Astrocyte of the spinal cord (primary cell): ENCODE measurements around the gene PIH1D1.

Experiments used
- DNase-seq: peaks from one replicate; pipeline ENCODE4 v3.0.0; 2011; ENCODE audit warnings: low read depth, low spot score
- H3K4me3 ChIP-seq: 2 replicates; pipeline ENCODE4 v1.5.1; 2011; ENCODE audit warnings: low read depth, mild to moderate bottlenecking, low read length, moderate library complexity
- in situ Hi-C: cut with HindIII; loops from 2 replicates; pipeline ENCODE4 v1.10.0; 2017; ENCODE audit warnings: low sequenced_read_pairs
- TF ChIP-seq, protein P1 (sequence below): IDR thresholded peaks from 2 replicates; pipeline ENCODE4 v1.5.1; 2012; ENCODE audit warnings: low read depth, mild to moderate bottlenecking, low read length, inconsistent platforms

The PIH1D1 gene

DNA sequence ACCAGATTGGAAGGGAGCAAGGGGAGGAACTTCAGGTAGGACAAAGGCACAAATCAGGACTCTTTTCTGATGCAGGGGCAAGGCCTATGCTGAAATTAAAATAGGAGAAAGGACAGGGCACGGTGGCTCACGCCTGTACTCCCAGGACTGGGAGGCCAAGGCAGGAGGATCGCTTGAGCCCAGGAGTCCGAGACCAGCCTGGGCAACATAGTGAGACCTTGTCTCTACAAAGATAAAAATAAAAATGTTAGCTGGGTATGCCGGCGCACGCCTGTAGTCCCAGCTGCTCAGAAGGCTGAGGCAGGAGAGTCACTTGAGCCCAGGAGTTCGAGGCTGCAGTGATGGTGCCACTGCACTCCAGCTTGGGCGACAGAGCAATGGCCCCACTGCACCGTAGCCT lies 15.9 kb downstream of the PIH1D1 start:
- TF ChIP-seq, protein P1, sequence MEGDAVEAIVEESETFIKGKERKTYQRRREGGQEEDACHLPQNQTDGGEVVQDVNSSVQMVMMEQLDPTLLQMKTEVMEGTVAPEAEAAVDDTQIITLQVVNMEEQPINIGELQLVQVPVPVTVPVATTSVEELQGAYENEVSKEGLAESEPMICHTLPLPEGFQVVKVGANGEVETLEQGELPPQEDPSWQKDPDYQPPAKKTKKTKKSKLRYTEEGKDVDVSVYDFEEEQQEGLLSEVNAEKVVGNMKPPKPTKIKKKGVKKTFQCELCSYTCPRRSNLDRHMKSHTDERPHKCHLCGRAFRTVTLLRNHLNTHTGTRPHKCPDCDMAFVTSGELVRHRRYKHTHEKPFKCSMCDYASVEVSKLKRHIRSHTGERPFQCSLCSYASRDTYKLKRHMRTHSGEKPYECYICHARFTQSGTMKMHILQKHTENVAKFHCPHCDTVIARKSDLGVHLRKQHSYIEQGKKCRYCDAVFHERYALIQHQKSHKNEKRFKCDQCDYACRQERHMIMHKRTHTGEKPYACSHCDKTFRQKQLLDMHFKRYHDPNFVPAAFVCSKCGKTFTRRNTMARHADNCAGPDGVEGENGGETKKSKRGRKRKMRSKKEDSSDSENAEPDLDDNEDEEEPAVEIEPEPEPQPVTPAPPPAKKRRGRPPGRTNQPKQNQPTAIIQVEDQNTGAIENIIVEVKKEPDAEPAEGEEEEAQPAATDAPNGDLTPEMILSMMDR: no peak
- in situ Hi-C loops: no loop called here
- no peak for DNase-seq
- H3K4me3 ChIP-seq: no peak overlapping the region

DNA sequence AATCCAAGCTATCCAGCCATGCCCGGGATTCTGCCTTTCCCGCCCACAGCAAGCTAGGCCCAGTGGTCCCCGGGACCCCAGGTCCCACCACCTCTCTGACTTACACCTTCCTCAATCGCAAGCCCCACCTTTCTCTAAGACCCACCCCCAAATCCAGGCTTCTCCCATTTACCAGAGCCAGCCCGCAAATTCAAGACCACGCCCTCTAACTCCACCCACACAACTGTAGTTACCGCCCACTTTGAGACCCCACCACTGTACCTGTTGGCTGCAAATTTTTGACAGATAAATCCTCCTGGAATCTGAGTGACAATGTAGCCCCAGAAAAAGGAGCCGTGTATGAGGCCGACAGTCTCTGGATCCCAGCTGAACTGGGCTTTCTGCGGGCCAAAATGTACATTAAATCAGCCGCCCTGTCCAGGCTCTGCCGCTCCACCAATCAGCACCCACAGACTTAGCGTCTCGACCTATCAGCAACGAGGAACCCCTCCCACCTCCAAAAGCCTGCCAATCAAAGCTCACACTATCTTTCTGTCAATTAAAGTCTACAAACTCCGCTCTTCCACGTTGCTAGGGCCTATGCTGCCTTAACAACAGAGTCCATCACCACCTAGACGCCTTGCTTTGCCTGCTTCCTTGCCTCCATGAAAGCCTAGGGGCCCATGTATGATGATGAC lies 16.6 kb downstream of the PIH1D1 start:
- DNase-seq: no peak
- H3K4me3 ChIP-seq: no peak overlapping the region
- in situ Hi-C loops: no loop called here
- TF ChIP-seq, protein P1: no peak

DNA sequence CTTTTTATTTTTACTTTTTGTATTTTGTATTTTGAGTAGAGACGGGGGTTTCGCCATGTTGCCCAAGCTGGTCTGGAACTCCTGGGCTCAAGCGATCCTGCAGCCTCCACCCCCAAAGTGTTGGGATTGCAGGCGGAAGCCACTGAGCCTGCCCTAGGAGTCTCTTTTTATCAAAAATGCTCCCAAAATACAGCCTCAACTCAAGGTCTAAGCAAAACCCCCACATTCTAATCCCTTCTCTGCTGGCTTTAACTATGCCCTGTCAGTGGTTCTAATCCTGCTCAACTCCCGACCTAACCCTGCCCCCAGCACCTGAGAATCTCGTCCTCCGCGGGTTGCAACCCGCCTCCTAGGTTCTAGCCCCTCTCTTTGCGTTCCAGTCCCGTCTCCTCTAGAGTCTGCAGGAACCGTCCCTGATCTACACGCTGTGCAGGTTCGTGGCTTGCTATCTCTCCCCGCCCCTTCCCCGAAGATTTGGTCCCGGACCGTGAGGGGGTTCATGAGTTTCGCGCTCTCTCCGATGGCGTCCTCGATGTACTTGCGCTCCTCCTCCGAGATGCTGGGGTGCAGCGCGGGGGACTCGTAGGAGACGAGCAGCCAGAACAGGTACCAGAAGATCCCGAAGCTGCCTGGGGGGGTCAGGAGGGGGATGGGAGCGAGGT lies 18.2 kb downstream of the PIH1D1 start:
- TF ChIP-seq, protein P1: no peak
- DNase-seq: no peak

DNA sequence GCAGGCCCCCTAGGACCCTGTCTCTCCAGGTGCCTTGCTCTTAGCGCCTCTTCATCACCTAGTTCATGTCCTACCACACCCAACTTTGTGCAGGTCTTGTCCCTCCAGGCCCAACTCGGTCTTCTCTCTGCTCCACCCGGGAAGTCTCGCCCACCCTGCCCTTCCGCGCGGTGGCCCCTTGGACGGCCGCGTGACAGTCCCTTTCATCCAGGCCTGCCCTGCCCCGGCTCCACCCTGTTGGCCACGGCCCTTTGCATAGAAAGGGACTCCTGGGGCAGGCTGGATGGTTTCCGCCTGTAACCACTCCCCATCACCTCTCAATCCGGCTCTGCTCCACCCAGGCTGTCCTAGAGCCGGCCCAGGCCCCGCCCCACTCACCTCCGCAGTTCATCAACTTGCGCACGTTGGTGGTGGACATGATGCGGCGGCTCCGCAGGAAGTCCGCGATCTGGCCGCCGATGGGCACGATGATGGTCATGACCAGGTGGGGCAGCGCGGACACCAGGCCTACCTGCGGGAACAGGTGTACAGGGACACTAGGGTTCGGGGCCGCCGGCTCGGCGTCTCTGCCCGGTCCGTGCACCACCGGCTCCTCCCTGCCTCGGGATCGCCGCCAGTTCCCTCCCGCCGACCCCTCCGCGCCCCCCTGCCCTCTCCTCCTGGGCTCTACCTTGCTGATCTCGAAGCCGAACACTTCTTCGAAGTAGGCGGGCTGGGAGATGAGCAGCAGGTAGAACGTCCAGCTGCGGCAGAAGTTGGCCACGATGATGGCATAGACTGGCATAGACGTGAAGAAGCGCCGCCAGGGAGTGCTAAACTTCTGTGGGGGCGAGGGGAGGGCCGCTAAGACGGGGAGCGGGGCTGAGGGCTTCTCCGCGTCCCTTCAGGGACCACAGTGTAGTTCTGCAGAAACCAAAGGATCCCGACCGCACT lies 19.2 kb downstream of the PIH1D1 start:
- DNase-seq: no peak
- H3K4me3 ChIP-seq: no peak overlapping the region
- TF ChIP-seq, protein P1: no peak
- in situ Hi-C loops: no loop called here

More for the DNA sequence above, 18.2 kb downstream of the PIH1D1 start:
- in situ Hi-C loops: no loop called here
- H3K4me3 ChIP-seq: no peak overlapping the region

GRCh38 chr19:49431330-49431749 lies 20.3 kb downstream of the PIH1D1 start:
- TF ChIP-seq, protein P1: no peak
- DNase-seq: no peak
- in situ Hi-C loops: no loop called here
- no peak overlapping the region for H3K4me3 ChIP-seq

DNA sequence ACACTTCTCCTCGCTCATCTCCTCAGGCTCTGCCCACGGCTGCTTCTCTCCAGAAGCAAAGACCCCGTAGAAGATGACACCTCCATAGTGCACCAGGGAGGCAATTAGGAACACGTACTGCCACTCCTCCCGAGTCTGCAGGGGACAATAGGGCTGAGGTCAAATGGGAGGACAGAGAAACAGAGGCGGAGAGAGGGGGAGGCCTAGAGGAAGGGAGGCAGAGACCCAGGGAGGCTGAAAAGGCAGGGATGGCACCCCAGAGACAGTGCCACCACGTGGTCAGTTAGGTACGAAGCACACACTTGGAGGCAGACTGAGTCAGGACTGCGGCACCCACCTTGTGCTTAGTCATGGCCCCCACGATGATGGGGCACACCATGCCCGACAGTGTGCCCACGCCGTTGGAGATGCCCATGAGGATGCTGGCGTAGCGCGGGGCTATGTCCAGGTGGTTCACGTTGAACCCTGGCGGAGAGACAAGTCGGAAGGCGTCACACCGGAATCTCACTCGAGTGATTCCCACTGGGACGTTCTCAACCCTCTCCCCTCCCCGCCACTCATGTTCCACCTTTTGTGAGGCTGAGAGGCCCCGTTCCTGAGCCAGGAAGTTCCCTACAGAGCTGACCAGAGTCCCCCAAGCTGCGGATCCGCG lies 20.8 kb downstream of the PIH1D1 start:
- no peak for DNase-seq
- in situ Hi-C loops: no loop called here
- H3K4me3 ChIP-seq: no peak overlapping the region
- TF ChIP-seq, protein P1: peak; percentile 34
